Coronary artery (tissue), 2 donors: Measurements from ENCODE around the gene PRMT7.

Source experiments
- DNase-seq: peaks from one replicate; pipeline ENCODE4 v3.0.0-alpha.2; 2017; ENCODE audit warnings: low spot score
- H3K27ac ChIP-seq, 2 donors: fragments of 200-600 bp; sonication (generic); one replicate each; pipeline ENCODE4 v1.5.1; 2016 to 2019
- H3K4me3 ChIP-seq: fragments of 200-600 bp; sonication (generic); 2 replicates; pipeline ENCODE4 v1.5.1; 2016; ENCODE audit warnings: mild to moderate bottlenecking, moderate library complexity
- CTCF ChIP-seq: fragments of 200-600 bp; sonication (generic); IDR thresholded peaks from one replicate; pipeline ENCODE4 v1.5.1; 2019; ENCODE audit warnings: antibody characterized with exemption

The PRMT7 gene

GRCh38 chr16:68289621-68290329, 21.0 kb upstream of the PRMT7 start:
- no peak overlapping the region for H3K4me3 ChIP-seq
- H3K27ac ChIP-seq: peak overlapping the region in 1 of 2 donors; percentile 42
- no peak for TF ChIP-seq CTCF
- DNase-seq: no peak

DNA sequence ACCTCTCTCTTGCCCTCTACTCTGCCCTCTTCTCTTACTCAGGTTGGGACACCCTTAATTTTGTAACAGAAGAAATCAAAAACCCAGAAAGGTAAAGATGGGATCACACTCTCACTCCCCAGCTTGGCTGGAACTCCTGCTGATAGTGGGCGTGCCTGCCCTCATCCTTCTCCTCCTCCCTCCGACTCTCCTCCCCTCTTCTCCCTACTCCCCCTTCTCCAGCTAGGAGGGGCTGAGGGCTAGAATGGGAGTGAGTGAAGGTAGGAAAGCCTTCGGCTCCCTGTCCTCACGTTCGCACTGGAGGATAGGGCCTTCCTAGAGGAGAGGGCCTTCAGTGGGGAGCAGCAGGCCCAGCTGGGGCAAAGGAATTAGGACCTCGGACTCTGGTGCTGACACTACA, 20.4 kb upstream of the PRMT7 start:
- Histone ChIP-seq H3K4me3 (no peak overlapping the region), H3K27ac (peak overlapping the region in 1 of 2 donors; percentile 52)
- TF ChIP-seq CTCF: no peak
- no peak for DNase-seq

DNA sequence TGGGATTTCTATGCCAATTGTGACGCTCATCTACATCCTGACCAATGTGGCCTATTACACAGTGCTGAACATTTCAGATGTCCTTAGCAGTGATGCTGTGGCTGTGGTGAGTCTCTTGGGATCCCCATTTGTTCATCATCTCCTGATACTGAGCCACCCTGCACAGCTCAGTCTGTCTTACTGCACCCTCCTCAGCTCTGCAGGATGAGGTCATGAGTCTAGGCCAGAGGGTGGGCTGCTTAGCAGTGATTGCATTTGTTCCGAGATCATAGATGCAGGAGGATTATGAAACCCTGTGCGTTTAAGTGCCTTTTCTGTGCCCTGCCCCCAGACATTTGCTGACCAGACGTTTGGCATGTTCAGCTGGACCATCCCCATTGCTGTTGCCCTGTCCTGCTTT, 19.6 kb upstream of the PRMT7 start:
- Histone ChIP-seq H3K4me3 (no peak overlapping the region), H3K27ac (no peak overlapping the region)
- DNase-seq: no peak
- TF ChIP-seq CTCF: no peak

DNA sequence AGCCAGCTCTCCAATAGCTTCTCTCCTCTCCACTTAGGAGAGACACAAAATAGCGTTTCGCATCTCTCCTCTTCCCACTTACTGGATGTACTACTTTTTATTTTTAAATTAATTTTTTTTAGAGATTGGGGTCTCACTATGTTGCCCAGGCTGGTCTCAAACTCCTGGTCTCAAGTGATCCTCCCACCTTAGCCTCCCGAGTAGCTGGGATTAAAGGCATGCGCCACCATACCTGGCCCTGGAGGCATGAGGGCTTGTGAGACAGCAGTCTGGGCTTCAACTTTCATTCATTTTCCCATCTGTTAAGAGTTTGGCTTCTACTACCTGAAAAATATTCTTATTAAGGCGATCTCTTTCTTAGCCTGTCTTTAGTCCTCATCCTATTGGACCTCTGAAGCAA, 18.4 kb upstream of the PRMT7 start:
- no peak for DNase-seq
- H3K4me3 ChIP-seq: no peak overlapping the region
- H3K27ac ChIP-seq: no peak overlapping the region
- no peak for TF ChIP-seq CTCF

- TF ChIP-seq CTCF: no peak
- DNase-seq: no peak
- no peak overlapping the region for H3K27ac ChIP-seq
- H3K4me3 ChIP-seq: no peak overlapping the region
Observed at GRCh38 chr16:68296291-68296690, 14.5 kb upstream of the PRMT7 start.

- Histone ChIP-seq H3K4me3 (no peak overlapping the region), H3K27ac (no peak overlapping the region)
- TF ChIP-seq CTCF: no peak
- no peak for DNase-seq
Observed at GRCh38 chr16:68296693-68297092, 14.1 kb upstream of the PRMT7 start.

DNA sequence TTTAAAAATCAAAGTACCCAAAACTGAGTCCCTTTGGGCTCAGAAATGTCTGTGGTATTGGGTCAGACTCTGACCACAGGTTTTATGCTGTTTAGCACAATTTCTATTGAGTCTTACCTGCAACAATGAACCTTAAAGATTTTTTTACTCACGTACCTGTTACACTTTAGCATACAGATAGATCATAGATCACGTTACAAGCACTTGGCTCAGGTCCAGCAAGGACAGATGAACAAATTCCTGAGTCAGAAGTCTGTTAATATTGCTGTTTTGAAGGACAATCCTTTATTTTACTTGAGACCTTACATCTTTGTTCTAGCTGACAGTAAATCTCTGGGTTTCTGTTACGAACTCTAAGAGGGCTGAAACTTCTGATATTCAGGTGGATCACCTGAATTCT, 12.9 kb upstream of the PRMT7 start:
- no peak for DNase-seq
- H3K4me3 ChIP-seq: no peak overlapping the region
- TF ChIP-seq CTCF: no peak
- no peak overlapping the region for H3K27ac ChIP-seq
